ENCODE results near the gene RAB30. TPM values are rescaled to one million over a fixed set of nuclear protein-coding genes. Genes with fewer than 3 reads are reported as not detected.
"Not testable (repeated sequence)": the region's sequence is repeated elsewhere in the genome, so short reads cannot be mapped to it uniquely, and the experiment has no call there.

Gene RAB30
- total RNA-seq, 1 donor from 2014 or later, result 8.8 TPM

DNA sequence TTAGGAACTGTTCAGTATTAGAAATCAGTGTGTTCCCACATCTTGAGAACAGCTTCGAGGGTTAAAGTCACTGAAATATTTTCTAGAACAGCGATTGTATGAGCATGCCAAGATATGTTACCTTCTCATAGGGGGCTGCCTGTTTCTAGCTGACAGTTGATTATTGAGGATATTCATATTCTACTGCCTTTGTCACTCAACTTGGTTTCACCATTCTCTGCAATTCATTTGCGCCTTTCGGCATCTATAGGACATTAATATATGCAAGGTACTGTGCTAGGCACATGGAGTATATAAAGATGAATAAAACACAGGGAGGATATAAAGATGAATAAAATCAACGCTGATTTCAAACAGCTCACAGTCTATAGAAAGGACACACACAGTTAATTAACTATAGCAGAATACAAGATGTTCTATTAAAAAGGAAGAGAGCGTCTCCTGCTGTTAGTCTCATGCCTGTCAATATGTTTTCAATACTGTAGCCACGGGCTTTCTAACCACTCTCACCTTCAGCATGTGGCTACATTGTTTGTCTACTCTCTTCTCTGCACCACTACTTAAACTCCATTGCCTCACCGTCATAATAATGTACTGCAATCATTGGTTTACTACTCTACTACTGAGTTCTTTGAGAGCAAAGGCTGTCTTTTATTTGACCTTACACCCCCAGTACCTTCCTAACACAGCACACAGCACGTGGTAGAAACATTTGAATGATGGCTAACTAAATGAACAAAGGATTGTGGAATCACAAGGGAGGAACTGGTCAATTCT is 81.9 kb downstream of the RAB30 start:
- no peak for DNase-seq (ENCODE audit: low spot score)
- no peak for ATAC-seq

DNA sequence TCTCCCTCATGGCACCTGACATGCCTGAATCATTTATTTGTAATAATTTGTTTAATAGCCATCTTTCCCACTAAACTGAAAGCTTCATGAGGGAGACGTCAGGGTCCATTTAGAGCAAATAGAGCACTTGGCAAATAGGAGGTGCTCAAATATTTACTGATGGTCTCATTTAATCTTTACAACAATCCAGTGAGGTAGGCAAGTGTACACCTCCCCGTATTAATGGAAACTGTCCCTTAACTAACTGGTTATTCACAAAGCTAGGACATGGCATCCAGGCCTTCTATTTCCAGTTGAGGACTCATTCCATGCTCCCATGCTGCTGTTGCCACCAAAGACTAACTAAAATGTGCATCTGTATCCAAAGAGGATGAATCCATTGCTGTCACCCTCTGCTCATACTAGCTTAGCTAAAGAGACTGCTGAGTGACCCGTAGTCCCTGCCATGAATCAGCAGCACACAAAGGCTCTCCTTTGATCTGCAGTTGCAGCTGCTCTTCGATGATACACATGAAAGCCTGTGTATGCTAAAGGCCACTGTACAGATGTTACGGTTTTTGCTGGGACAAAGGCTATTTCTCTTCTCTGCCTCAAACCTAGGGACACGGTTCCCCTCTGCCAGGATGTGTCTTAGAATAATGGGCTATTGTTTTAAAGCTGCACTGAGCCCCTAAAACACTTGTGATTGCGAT is 82.6 kb downstream of the RAB30 start:
- no peak for ATAC-seq
- no peak for DNase-seq (ENCODE audit: low spot score)

DNA sequence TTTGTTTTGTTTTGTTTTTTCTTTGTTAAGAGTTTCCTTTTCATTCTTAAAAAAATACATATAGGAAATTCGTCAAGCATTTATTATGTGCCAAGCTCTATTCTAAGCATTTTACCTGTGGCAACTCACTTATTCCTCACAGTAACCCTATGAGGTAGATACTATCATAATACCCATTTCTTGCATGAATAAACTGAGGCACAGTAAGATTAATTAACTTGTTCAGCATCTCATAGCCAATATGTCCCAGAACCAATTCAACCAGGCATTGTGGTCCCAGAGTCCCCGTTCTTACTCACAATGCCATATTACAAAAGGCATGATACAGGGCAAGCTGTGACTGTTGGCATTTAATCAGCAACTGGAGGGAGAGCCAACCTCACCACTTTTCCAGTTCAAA is 83.7 kb downstream of the RAB30 start:
- DNase-seq (ENCODE audit: low spot score), result no peak

DNA sequence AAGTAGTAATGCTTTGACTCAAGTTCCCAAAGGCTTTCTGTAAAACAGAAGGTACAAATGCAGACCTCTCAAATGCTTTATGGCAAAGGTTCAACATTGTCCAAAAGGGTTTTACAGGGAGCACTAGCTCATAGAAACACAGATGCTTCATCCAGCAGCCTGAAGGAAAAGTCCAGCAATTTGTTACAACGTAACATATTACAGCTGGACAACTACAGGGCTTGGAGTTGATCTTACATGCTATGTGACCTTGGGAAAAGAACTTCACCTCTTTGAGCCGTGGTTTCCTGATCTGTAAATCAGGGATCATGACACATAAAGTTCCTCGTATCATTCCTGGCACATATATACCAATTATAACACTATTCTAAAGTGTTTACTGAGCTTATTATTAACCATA is 85.3 kb downstream of the RAB30 start:
- ATAC-seq (no peak), DNase-seq (ENCODE audit: low spot score) (no peak)

More for the DNA sequence above, 83.7 kb downstream of the RAB30 start:
- ATAC-seq, result no peak

DNA sequence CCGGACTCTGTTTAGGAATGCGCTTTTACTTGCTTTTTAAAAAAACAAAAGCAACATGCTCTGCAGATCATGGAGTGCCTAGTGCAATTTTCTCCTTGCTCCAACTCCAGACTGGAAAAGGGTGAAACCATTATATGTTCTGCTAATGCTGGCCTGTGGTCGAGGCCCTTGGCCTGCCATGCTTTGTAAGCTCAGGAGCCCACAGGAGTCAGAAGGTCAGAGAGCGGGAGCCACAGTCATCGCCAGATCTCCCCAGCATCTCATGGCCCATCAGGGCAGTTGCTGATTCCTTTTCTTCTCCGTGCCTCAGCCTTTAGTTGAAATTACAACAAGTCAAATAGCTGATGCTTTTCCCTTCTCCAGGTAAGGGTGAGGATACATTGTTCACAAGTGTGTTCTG is 89.8 kb downstream of the RAB30 start:
- DNase-seq (ENCODE audit: low spot score) (no peak), ATAC-seq (no peak)

DNA sequence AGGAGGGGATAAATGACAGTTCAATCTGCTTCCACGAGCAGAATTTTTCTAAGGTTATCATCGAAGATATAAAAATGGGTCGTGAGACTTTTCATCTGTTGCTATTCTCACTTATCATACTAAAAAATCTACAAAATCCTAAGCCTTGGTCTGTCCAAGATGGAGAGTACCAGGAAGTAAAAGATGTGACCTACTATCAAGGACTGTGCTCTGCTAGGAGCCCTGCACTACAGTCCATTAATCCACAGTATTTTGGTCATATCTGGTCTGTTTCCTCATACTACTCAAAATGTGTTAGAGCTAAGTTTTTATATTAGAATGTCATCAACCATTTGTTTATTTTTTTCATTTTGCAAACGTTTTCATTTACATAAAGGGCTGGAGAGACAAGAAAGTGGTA is 90.8 kb downstream of the RAB30 start:
- DNase-seq (ENCODE audit: low spot score) (no peak), ATAC-seq (no peak)

DNA sequence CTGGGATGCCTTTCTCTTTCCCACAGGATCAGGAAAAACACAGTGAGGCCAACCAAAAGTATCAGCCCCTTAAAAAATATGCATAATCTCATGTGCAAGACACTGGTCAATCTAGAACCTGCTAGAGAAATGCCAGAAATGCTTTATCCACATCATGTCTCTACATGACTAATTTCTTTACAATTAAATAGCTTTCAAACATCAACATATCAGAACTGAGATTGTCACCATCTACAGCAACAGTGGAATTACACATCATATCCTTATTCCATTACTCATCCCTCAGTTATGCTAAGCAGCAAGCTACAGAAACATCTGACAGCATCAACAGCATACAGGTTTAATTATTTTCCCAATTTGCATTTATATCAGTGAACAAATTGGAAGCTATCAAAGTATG is 91.4 kb downstream of the RAB30 start:
- DNase-seq (ENCODE audit: low spot score), result no peak
- ATAC-seq, result no peak

DNA sequence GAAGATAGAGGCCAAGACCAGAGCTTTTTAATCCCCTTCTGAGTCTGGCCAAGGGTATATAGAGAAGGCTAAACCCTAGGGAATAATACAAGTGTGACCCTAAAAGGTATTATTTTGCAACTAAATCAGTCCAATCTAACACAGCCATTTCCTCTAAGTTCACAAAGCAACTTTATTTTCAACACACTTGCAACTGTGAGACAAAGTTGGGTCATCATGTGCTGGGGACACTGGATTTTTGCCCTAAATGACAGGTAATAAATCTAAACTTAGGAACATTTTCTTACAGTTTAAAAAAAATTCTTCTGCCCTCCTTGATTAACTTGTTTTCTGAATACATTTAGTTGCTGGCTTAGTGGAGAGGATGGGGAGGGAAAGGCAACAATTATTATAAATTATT is 91.9 kb downstream of the RAB30 start:
- no peak for DNase-seq (ENCODE audit: low spot score)
- no peak for ATAC-seq

DNA sequence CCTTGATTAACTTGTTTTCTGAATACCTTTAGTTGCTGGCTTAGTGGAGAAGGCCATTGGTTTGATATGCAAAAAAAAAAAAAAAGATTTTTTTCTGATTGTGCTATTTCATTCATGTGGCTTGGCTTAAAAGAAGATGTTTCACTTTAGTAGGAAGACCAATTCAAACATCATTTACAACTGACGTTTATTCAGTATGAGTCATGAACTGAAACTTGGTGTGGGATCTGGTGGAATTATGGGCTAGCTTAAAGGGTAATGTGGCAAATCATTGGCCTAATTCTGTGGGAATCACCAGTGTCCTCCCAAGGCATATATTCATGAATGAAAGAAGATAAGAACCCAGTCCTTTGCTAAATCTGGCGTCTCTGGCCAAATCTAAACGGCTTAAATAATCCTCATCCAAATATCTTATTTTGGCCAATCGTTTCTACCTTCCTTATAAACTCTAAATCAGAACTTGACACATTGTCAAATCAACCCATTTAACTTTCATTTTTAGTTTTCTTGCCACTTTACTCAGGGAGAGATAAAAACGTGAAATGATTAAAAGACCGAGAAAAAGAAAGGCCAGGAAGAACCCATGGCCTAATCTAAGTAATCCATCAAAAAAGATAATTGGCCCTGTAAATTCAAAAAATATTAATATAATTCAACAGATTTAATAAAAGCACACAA is 93.1 kb downstream of the RAB30 start:
- ATAC-seq, result no peak
- no peak for DNase-seq (ENCODE audit: low spot score)

DNA sequence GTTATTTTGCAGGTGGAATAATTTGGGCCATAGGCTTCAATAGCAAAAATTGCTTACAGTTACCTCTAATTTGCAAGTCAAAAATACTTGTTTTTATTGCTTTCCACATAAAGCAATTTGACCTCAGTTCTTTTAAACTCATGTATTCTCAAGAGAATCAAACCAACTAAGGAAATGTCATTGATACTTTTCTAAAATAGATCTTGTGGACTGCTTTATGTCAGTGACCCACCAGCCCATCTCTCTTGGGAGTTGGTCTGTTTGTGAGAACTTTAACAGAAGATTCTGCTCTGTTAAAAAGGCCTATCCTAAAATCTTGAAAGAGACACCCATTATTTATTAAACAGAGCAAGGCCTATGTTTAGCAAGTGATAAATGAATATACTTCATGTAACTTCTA is 94.9 kb downstream of the RAB30 start:
- DNase-seq (ENCODE audit: low spot score) (no peak), ATAC-seq (no peak)

DNA sequence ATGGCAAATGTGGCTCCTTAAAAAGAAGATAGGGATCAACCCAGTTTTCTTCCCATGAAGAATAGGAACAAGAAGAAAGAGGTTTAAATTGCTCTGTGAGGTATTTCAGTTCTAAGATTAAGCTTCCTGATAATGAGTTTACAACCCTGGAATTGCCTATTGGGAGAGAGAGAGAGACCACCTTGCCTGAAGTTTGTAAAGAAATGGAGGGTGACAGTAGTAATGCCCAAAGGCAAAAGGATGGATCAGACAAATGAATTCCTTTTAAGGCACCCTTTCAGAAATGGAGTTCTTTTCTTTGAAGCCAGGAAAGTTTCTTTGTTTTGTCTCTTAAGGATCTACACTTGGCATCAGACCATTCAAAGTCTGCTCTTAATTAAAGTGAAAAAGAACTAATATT is 95.8 kb downstream of the RAB30 start:
- no peak for DNase-seq (ENCODE audit: low spot score)
- no peak for ATAC-seq

DNA sequence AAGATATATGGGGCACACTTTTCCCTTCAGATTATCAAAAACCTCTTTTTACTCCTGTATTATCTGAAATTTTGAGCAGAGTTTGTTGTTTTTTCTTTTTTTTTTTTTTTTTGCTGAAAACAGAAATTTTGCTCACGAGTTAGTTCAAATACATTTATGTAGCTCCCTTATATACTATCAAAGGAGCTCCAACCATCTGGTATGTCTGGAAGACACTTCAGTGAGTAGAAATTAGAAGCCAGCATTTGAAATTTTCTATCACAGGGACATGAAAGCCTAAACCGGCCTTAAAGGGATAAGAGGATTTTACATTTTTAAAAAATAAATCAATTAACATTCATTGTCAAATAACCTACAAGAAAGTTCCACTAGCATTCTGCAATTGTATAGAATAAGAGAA is 96.8 kb downstream of the RAB30 start:
- ATAC-seq, result no peak
- DNase-seq (ENCODE audit: low spot score), result no peak

DNA sequence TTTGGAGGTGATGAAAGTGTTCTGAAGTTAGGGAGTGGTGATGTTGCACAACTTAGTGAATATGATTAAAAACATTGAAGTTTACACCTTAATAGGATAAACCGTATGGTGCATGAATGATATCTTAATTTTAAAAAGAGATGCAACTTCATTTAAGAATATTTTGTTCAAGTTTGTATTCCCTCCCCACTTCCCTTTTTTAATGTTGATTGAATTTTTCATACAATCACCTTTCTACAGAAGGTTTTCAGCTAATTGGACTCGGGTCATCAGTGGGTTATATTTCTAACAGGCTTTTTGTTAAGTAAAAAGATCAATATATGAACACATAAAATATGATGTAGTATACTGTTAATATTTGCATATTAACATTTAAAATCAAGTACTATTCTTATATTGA is 97.6 kb downstream of the RAB30 start:
- DNase-seq (ENCODE audit: low spot score), result no peak
- no peak for ATAC-seq

DNA sequence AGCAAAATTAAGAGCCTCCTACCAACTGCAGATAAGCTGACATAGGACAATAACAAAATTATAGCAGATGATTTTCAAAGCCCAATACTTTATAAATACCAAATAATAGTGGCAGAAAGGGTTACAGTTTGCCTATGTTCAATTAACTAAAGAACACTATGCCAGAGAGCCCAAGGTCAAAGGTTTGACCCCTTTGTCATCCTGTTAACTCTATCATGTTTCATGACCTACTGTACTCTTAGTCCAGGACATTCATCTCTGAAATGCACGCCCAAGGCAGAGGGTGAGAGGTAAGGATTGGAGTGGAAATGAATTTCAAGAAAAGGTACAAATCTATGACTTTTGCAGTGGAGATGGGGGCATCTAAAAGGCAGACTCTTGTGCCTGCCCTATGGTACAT is 99.6 kb downstream of the RAB30 start:
- DNase-seq (ENCODE audit: low spot score), result no peak
- ATAC-seq, result no peak

DNA sequence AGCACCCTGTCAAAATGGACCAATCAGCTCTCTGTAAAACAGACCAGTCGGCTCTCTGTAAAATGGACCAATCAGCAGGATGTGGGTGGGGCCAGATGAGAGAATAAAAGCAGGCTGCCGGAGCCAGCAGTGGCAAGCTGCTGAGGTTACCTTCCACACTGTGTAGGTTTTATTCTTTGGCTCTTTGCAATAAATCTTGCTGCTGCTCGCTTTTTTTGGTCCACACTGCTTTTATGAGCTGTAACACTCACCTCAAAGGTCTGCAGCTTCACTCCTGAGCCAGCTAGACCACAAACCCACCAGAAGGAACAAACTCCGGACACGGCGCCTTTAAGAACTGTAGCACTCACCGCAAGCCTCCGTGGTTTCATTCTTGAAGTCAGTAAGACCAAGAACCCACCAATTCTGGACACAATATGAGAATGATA is 100.2 kb downstream of the RAB30 start:
- ATAC-seq; DNase-seq (ENCODE audit: low spot score): not testable (repeated sequence)

DNA sequence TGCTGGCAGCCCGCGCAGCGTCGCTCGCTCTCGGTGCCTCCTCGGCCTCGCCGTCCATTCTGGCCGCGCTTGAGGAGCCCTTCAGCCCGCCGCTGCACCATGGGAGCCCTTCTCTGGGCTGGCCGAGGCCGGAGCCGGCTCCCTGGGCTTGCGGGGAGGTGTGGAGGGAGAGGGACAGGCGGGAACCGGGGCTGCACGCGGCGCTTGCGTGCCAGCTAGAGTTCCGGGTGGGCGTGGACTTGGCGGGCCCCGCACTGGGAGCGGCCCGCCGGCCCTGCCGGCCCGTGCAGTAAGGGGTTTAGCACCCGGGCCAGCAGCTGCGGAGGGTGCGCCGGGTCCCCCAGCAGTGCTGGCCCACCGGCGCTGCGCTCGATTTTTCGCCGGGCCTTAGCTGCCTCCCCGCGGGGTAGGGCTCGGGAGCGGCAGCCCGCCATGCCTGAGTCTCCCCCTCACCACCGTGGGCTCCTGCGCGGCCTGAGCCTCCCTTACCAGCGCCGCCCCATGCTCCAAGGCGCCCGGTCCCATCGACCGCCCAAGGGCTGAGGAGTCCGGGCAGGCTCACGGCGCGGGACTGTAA is 101.1 kb downstream of the RAB30 start:
- not testable (repeated sequence) for ATAC-seq; DNase-seq (ENCODE audit: low spot score)

DNA sequence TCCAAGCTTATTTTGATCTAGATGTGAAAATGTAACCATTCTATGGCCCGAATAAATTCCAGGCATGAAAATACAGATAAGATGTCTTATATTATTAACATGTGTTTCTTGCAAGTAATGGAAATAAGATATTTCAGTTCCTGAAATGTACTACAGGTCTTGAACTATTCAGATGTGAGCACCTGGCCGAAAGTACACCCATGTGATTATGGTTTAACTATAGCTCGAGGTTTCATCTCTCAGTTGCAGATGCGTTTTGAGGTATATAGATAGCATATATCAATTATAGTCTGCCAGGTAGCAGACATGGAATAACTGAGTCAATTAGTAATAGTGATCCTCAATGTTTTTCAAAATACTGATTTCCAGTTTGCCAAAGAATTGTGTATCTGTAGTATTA is 101.9 kb downstream of the RAB30 start:
- ATAC-seq (no peak), DNase-seq (ENCODE audit: low spot score) (no peak)

DNA sequence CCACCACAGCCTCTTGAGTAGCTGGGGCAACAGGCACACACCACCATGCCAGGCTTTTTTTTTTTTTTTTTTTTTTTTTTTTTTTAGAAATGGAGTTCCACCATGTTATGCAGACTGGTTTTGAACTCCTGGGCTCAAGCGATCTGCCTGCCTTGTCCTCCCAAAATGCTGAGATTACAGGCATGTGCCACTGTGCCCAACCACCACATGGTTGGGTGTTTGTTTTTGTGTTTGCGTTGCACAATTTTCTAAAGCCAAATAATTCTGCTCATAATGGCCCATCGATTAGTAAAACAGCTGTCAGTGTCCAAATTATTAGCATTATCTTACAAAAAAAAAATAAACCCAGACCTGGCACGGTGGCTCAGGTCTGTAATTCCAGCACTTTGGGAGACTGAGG is 104.3 kb downstream of the RAB30 start:
- ATAC-seq (peak; percentile 71), DNase-seq (ENCODE audit: low spot score) (no peak)

DNA sequence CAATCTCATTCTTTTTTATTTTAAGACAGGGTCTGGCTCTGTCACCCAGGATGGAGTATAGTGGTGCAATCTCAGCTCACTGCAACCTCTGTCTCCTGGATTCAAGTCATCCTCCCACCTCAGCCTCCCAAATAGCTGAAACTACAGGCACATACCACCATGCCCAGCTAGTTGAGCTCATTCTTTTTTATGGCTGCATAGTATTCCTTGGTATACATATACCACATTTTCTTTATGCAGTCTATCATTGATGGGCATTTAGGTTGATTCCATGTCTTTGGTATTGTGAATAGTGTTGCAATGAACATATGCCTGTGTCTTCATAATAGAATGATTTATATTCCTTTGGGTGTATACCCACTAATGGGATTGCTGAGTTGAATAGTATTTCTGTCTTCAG is 109.7 kb downstream of the RAB30 start:
- not testable (repeated sequence) for DNase-seq (ENCODE audit: low spot score); ATAC-seq

DNA sequence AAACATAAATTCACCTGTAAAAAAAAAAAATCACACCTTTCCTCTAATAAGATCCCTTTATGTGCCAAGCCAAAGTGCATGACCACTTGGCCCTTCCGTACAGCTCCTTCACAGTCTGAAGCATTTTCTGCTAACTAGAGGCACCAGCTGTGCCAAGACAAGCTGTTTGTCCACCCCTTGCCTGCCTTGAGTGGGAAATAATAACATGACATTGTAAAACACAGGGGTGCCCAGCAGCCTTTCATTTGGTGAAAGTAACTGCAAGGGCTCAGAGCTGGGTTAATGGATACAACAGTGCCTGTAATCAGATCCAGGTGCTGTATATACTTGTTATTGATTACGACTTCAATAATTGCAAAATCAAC is 110.9 kb downstream of the RAB30 start:
- no peak for ATAC-seq
- no peak for DNase-seq (ENCODE audit: low spot score)

DNA sequence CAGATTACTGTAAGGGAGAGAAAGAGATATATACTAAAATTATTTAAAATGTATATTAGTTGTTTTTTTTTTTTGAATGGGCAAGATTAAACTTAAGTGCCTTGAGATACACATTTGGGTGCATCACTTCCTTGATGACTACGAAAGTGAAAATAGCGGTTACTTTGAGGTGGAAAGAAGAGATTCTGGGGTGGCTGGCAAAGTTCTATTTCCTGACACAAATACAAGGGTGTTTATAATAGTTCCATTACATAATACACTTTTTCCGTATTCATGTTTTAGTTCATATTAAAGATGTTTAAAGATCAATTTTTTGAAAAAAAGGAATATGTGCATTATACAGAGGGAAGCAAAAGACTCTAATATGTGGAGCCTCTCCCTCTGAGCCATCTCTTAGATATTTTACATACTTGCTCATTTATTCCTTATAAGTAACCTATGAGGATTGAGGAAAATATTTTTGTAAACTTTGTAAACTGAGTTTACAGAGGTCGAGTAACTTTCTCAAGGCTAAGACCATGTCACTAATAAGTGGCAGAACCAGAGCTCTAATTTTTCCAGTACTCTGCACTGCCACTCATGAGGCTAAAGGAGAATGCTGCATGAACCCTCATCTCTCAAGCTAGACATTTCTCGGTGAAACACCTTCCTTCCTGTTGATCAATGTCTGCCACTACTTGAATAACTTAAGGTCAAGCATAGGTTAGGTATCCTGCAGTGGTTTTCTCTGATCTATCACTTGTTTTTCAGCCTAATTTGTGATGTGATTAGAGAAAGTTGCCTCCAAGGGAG is 111.5 kb downstream of the RAB30 start:
- DNase-seq (ENCODE audit: low spot score) (no peak), ATAC-seq (no peak)

All from left lobe of liver (tissue), 2 donors.